Large intestine (tissue), 3 donors: Measurements from ENCODE around the gene BCAT1. TPM values are rescaled to one million over a fixed set of nuclear protein-coding genes. Genes with fewer than 3 reads are reported as not detected.

Source experiments
- DNase-seq, 2 donors: peaks; one replicate each; pipeline versions ENCODE4 v3.0.0 to v3.0.0-alpha.2; 2013
- H3K27ac ChIP-seq: one replicate; pipeline ENCODE4 v1.5.1; 2013; ENCODE audit warnings: low read length
- H3K27me3 ChIP-seq: 2 replicates; pipeline ENCODE4 v1.6.1; 2013; ENCODE audit warnings: low read length; ENCODE audit not compliant: control insufficient read depth, insufficient read depth
- H3K36me3 ChIP-seq: 2 replicates; pipeline ENCODE4 v1.6.1; 2013; ENCODE audit warnings: low read length; ENCODE audit not compliant: control insufficient read depth, insufficient read depth
- H3K4me1 ChIP-seq: one replicate; pipeline ENCODE4 v1.6.1; 2013; ENCODE audit warnings: low read length; ENCODE audit not compliant: control insufficient read depth, insufficient read depth
- H3K4me3 ChIP-seq: one replicate; pipeline ENCODE4 v1.5.1; 2013; ENCODE audit warnings: low read length
- H3K9me3 ChIP-seq: one replicate; pipeline ENCODE4 v1.6.1; 2013; ENCODE audit warnings: mild to moderate bottlenecking, low read depth, low read length, moderate library complexity; ENCODE audit not compliant: control insufficient read depth
- WGBS: methylation state at CpG from one replicate; pipeline ENCODE4 v1.1.5; 2013; ENCODE audit warnings: low lambda C conversion rate; ENCODE audit not compliant: insufficient coverage; 5-methylcytosine and 5-hydroxymethylcytosine counted together
- polyA plus RNA-seq: library from polyadenylated mRNA; unstranded; fragments of 120-200 nt; gene quantifications from one replicate; pipeline ENCODE4 v1.2.1, GENCODE V29; 2013

Gene BCAT1
- polyA plus RNA-seq, 1 donor, result 6.1 TPM

DNA sequence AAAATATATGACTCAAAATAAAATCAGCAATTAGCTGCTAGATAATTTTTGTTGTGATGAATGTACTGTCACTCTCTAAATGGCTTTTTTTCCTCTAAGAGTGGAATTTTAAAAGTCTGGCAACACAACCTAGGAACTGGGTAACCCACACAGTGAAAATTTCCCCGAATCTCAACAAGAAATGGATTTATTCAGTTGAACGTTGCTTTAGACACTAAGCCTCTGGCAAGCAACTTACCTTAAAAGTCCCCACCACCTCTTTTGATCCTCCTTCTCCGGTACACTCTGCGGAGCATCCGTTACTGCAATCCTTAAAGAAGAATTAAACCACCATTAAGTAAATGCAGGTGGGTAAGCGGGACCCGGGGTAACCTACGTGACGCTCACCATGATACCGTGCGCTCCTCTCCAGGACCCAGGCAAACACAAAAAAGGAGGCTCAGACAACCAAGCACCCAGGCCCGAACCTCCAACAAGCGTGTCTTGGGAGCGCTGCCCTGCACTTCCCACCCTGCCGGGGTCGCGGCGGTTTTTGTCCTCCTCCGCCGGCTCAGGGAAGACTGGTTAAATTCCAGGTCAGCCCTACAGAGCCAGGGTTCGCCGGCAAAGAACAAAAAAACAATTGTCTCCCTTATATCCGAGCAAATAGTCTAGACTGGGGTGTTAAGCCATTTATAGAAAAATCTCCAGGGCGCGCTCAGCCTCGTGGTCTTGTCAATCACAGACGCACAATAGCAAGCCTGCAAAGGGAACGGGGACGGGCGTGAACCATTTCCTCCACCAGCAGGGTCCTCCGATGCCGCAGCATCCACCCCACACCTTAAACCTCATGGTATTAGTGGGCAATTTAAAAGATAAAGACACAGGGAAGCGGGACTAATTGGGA, 47.1 kb downstream of the BCAT1 start:
- Histone ChIP-seq H3K36me3 (no peaks in the 10 kb centered on the region), H3K4me3 (peak overlapping the region; percentile 42), H3K27ac (no peak overlapping the region), H3K4me1 (no peaks in the 10 kb centered on the region), H3K9me3 (no peaks in the 10 kb centered on the region), H3K27me3 (peaks cover 34% of the 10 kb centered on the region)
- no peak for DNase-seq
- WGBS, result no CpG with 5 or more reads among the region's 33 CpGs

DNA sequence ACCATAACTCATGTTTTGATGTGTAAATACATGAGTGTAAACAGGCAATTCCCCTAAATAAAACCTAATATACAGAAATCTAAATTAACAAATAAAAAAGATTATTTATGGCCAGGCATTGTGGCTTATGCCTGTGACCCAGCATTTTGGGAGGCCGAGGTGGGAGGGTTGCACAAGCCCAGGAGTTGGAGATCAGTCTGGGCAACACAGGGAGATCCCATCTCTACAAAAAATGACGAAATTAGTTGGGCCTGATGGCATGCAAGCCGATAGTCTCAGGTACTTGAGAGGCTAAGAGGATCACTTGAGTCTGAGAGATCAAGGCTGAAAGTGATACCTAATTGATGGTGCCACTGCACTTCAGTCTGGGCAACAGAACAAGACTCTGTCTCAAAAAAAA, 48.7 kb downstream of the BCAT1 start:
- DNase-seq, result no peak
- WGBS, result 100% methylated on average over 1 of the region's 3 CpGs
- no peaks in the 10 kb centered on the region for H3K36me3 ChIP-seq
- peaks cover 29% of the 10 kb centered on the region for H3K27me3 ChIP-seq
- H3K4me1 ChIP-seq, result no peaks in the 10 kb centered on the region
- H3K9me3 ChIP-seq, result no peaks in the 10 kb centered on the region
- H3K4me3 ChIP-seq, result no peak overlapping the region
- no peak overlapping the region for H3K27ac ChIP-seq

DNA sequence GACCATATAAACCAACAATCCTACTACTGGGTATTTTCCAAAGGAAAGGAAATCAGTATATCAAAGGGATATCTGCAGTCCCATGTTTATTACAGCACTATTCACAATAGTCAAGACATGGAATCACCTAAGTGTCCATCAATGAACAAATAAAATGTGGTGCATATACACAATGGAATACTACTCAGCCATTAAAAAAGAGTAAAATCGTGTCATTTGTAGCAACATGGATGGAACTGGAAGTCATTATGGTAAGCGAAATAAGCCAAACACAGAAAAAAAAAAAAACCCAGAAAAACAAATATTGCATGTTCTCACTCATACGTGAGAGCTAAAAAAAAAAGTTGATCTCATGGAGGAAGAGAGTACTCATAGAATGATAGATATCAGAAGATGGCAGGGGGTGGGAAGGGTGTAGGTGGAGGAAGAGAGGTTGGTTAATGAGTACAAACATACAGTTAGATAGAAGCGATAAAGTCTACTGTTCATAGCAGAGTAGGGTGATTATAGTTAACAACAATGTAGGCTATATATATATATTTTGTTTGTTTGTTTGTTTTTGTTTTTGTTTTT, 49.3 kb downstream of the BCAT1 start:
- Histone ChIP-seq H3K9me3 (no peaks in the 10 kb centered on the region), H3K4me1 (no peaks in the 10 kb centered on the region)
- 100% methylated on average over 1 of the region's 4 CpGs for WGBS

DNA sequence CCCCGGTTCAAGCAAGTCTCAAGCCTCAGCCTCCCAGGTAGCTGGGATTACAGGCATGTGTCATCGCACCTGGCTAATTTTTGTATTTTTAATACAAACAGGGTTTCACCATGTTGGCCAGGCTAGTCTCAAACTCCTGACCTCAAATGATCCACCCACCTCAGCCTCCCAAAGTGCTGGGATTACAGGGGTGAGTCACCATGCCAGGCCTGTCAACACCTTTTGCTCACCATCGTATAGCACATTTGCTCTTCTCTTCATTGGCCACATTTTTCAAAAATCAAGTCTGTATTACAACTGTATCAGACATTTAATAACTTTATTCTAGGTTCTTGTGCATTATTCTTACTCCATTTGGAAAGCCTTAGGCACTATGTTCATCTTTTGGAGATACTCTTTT, 50.3 kb downstream of the BCAT1 start:
- Histone ChIP-seq H3K4me3 (no peak overlapping the region), H3K27me3 (peaks cover 24% of the 10 kb centered on the region), H3K36me3 (no peaks in the 10 kb centered on the region), H3K9me3 (no peaks in the 10 kb centered on the region), H3K4me1 (no peaks in the 10 kb centered on the region), H3K27ac (no peak overlapping the region)
- WGBS, result no CpG with 5 or more reads among the region's 3 CpGs
- DNase-seq, result no peak

More for the DNA sequence above, 49.3 kb downstream of the BCAT1 start:
- Histone ChIP-seq H3K27ac (no peak overlapping the region), H3K27me3 (peaks cover 29% of the 10 kb centered on the region), H3K4me3 (no peak overlapping the region), H3K36me3 (no peaks in the 10 kb centered on the region)
- no peak for DNase-seq

- Histone ChIP-seq H3K27me3 (peaks cover 20% of the 10 kb centered on the region), H3K9me3 (no peaks in the 10 kb centered on the region), H3K4me1 (no peaks in the 10 kb centered on the region), H3K4me3 (no peak overlapping the region), H3K36me3 (no peaks in the 10 kb centered on the region), H3K27ac (no peak overlapping the region)
- DNase-seq, result no peak
- no CpG with 5 or more reads among the region's 1 CpG for WGBS
Measured at GRCh38 chr12:24898185-24898584, 50.7 kb downstream of the BCAT1 start.

- Histone ChIP-seq H3K36me3 (no peaks in the 10 kb centered on the region), H3K27ac (no peak overlapping the region), H3K27me3 (peaks cover 3% of the 10 kb centered on the region), H3K9me3 (no peaks in the 10 kb centered on the region), H3K4me1 (no peaks in the 10 kb centered on the region), H3K4me3 (no peak overlapping the region)
- WGBS, result 80% methylated on average over 1 of the region's 6 CpGs
- DNase-seq, result no peak
Measured at GRCh38 chr12:24896171-24896570, 52.7 kb downstream of the BCAT1 start.

DNA sequence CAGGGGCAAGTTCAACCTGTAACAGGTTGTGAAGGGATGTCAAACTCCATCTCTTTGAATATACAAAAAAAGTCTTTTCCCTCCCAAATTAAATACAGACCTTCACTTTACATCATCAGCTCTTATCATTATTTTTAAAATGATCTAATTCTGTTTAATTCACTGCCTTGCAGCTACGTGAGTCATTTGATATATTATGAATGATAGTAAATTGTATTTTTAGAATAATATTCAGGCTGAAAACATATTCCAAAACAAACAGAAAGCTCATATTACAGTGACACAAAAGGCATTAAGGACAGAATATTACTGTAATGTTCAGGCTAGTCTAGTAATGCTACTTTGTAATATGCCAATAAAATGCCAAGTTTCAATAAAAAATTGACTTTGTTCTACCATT, 53.3 kb downstream of the BCAT1 start:
- Histone ChIP-seq H3K9me3 (no peaks in the 10 kb centered on the region), H3K36me3 (no peaks in the 10 kb centered on the region), H3K27ac (no peak overlapping the region), H3K4me3 (no peak overlapping the region), H3K27me3 (no peaks in the 10 kb centered on the region), H3K4me1 (no peaks in the 10 kb centered on the region)
- no peak for DNase-seq
- WGBS, result 100% methylated on average over 1 of the region's 1 CpG

DNA sequence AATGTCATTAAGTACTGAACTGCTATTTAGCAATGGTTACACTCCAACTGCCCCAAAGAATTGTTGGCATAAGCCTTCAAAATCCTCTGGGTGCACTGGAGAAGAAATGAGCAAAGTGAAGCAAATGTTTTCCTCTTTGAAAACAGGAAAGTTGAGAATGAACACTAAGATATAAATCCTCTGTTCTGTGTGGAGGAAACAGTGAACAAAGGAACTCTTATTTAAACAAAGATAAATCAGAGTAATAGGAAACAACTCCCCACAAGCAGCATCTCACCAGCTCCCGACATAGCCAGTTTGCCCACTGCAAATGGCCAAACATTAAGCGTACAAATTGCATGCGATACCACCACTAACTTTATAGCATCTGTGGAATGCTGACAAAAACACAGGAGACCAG, 54.0 kb downstream of the BCAT1 start:
- Histone ChIP-seq H3K27ac (no peak overlapping the region), H3K4me3 (no peak overlapping the region), H3K9me3 (no peaks in the 10 kb centered on the region), H3K4me1 (no peaks in the 10 kb centered on the region), H3K27me3 (no peaks in the 10 kb centered on the region), H3K36me3 (no peaks in the 10 kb centered on the region)
- no peak for DNase-seq
- WGBS, result no CpG with 5 or more reads among the region's 3 CpGs

GRCh38 chr12:24890048-24890803, 58.7 kb downstream of the BCAT1 start:
- H3K36me3 ChIP-seq, result no peaks in the 10 kb centered on the region
- no peak overlapping the region for H3K4me3 ChIP-seq
- no peak for DNase-seq
- WGBS, result 100% methylated on average over 2 of the region's 7 CpGs
- no peaks in the 10 kb centered on the region for H3K27me3 ChIP-seq
- no peak overlapping the region for H3K27ac ChIP-seq
- no peaks in the 10 kb centered on the region for H3K9me3 ChIP-seq
- H3K4me1 ChIP-seq, result no peaks in the 10 kb centered on the region

DNA sequence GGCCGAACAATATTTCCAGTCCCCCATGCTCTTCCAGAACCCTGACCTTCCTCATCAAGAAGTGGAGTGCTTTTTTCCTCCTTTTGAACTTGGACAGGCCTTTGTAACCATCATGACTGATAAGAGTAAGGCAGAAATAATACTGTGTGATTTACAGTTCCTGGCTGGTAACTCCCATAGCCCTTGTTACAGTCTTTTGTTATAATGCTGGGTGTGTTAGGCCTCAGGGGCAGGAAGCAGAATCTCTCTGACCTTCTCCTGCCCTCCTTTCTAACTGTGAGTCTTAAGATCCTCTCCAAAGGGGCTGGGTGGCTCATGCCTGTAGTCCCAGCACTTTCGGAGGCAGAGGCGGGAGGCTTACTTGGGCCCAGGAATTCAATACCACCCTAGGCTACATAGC, 59.5 kb downstream of the BCAT1 start:
- no peak overlapping the region for H3K4me3 ChIP-seq
- no peaks in the 10 kb centered on the region for H3K36me3 ChIP-seq
- no peaks in the 10 kb centered on the region for H3K27me3 ChIP-seq
- DNase-seq, result no peak
- H3K9me3 ChIP-seq, result no peaks in the 10 kb centered on the region
- no CpG with 5 or more reads among the region's 3 CpGs for WGBS
- H3K27ac ChIP-seq, result no peak overlapping the region
- no peaks in the 10 kb centered on the region for H3K4me1 ChIP-seq
